HTERT RPE-1 (cell line): Measurements from ENCODE around the gene PIK3R1.

Experiments used
- in situ Hi-C: fragments of 300-500 bp; cut with MboI; formaldehyde crosslinking; loops from 4 replicates; pipeline ENCODE4 v1.14.3; 2020; ENCODE audit warnings: low sequenced_read_pairs

The PIK3R1 gene

GRCh38 chr5:68250661-68251298 lies 35.2 kb downstream of the PIK3R1 start:
- in situ Hi-C loops, result no loop called here

- in situ Hi-C loops, result no loop called here
These were observed 35.8 kb downstream of the PIK3R1 start for GRCh38 chr5:68251386-68251785.

GRCh38 chr5:68251804-68252522 lies 36.4 kb downstream of the PIK3R1 start:
- in situ Hi-C loops, result no loop called here

- in situ Hi-C loops, result no loop called here
These were observed 37.4 kb downstream of the PIK3R1 start for GRCh38 chr5:68252673-68253623.

GRCh38 chr5:68253624-68254585 lies 38.3 kb downstream of the PIK3R1 start:
- in situ Hi-C loops, result no loop called here

- in situ Hi-C loops, result no loop called here
These were observed 39.3 kb downstream of the PIK3R1 start for GRCh38 chr5:68254810-68255209.

- in situ Hi-C loops, result no loop called here
These were observed 40.0 kb downstream of the PIK3R1 start for GRCh38 chr5:68255305-68256120.

- in situ Hi-C loops, result no loop called here
These were observed 41.7 kb downstream of the PIK3R1 start for GRCh38 chr5:68257210-68257609.

- in situ Hi-C loops, result no loop called here
These were observed 43.0 kb downstream of the PIK3R1 start for GRCh38 chr5:68258531-68258930.

GRCh38 chr5:68259700-68260099 lies 44.1 kb downstream of the PIK3R1 start:
- in situ Hi-C loops, result no loop called here

GRCh38 chr5:68260467-68260866 lies 44.9 kb downstream of the PIK3R1 start:
- in situ Hi-C loops, result no loop called here

GRCh38 chr5:68261169-68261568 lies 45.6 kb downstream of the PIK3R1 start:
- in situ Hi-C loops, result no loop called here

GRCh38 chr5:68261569-68262065 lies 46.1 kb downstream of the PIK3R1 start:
- in situ Hi-C loops, result no loop called here

- in situ Hi-C loops, result no loop called here
These were observed 48.7 kb downstream of the PIK3R1 start for GRCh38 chr5:68264024-68264956.

GRCh38 chr5:68265347-68265746 lies 49.8 kb downstream of the PIK3R1 start:
- in situ Hi-C loops, result no loop called here

GRCh38 chr5:68265822-68266395 lies 50.4 kb downstream of the PIK3R1 start:
- in situ Hi-C loops, result no loop called here

GRCh38 chr5:68266457-68266856 lies 50.9 kb downstream of the PIK3R1 start:
- in situ Hi-C loops, result no loop called here

GRCh38 chr5:68267066-68267465 lies 51.5 kb downstream of the PIK3R1 start:
- in situ Hi-C loops, result no loop called here
